T follicular helper cell (primary cell): Measurements from ENCODE around the gene IFTAP.
"Not testable (repeated sequence)": the region's sequence is repeated elsewhere in the genome, so short reads cannot be mapped to it uniquely, and the experiment has no call there.

Experiments used
- DNase-seq: peaks from one replicate; pipeline ENCODE4 v3.0.0-alpha.2; 2020; ENCODE audit warnings: low read depth

The IFTAP gene

DNA sequence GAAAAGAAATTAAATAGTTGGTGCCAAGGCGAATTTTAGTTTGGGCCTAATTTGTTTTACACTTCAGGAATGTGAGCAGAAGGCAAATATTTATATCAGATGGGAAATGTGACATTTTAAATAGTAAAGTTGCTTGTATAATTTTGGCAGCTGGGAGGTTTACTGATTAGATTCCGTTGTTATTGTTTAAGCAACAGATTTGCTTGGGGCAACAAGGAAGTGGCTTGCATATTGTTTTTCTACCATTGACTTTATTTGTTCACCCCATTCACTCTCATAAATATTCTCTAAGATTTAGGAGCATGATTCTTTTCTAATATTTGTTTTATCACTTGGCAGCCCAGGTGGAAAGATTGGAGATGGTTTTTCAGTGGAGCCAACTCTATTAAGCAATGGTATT lies 44.3 kb downstream of the IFTAP start:
- no peak for DNase-seq

DNA sequence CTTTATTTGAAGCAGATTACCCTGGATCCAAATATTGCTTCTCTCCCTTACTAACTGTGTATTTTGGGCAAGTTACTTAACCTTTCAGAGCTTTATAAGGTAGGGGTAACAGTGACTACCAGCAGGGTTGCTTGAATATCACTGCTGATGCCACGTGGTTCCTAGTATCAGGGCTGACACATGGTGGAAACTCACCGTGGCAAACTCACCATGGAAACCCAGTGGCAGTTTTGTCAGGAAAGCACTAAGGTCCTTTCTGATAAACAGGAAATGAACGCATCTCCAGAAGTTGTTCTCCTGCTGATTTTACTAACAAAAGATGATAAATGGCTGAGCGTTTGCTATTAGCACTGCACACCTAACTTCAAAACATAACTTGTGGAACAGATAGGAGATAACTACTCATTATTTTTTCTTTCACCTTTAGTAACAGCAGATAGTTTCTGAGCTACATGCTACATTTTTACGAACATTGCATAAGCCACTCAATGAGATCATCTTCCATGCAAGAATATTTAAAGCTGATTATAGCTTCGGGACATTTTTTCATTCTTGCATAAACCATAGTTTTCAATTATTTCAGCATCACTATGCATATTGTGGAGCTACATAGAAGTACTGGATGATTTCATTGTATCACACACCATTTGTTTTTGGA lies 63.4 kb downstream of the IFTAP start:
- no peak for DNase-seq

DNA sequence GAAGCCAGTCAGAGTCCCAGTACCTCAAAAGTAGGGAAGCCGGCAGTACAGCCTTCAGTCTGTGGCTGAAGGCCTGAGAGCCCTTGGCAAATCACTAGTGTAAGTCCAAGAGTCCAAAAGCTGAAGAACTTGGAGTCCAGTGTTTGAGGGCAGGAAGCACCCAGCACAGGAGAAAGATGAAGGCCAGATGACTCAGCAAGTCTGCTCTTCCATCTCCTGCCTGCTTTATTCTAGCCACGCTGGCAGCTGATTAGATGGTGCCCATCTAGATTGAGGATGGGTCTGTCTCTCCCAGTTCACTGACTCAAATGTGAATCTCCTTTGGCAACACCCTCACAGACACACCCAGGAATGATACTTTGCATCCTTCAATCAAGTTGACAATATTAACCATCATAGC lies 67.1 kb downstream of the IFTAP start:
- not testable (repeated sequence) for DNase-seq

DNA sequence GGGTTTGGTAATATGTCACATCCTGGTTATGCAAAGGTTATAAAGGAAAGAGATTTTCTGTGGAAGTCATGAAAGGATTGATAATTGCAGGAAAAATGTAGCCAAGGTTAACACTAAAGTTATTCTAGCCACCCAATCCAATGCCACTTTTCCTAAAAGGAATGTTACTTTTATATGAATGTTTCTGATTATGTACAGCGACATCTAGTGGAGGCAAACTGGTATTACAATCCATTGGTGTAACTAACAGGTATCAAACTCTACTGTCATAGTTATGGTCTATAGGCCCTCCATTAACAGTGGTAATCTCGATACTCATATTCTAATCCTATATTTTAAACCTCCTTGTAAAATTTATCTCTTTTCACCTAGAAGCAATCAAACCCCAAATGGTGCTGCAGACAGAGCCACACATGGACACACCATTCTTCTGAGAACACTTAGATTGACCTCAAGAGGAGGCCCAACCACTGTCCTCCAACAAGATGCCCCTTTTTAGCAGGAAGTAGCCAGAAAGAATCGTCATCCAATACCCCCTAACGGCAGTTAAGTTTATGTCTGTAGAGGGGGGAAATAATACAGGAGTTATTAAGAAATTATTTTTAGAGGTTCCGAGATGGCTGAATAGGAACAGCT lies 78.6 kb downstream of the IFTAP start:
- no peak for DNase-seq

DNA sequence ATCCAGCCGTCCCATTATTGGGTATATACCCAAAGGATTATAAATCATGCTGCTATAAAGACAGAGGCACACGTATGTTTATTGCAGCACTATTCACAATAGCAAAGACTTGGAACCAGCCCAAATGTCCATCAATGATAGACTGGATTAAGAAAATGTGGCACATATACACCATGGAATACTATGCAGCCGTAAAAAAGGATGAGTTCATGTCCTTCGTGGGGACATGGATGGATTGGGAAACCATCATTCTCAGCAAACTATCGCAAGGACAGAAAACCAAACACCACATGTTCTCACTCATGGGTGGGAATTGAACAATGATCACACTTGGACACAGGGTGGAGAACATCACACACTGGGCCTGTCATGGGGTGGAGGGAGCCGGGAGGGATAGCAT lies 85.2 kb downstream of the IFTAP start:
- not testable (repeated sequence) for DNase-seq

DNA sequence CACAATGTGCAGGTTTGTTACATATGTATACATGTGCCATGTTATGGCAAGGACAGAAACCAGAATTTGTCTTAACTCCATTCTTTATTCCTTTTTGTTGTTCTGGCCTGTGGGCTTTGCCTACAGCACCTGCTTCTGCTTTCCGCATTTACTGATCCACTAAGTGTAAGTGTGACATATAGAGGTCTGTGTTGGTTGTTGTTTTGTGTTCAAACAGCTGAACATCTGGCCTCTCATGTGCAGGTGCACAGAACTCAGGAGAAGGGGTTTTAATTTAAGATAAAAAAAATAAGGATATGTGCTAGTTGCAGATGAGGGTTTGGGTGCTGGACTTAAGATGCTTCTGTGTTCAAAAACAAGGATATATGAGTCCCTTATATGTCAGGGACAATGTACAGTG lies 89.5 kb downstream of the IFTAP start:
- no peak for DNase-seq

DNA sequence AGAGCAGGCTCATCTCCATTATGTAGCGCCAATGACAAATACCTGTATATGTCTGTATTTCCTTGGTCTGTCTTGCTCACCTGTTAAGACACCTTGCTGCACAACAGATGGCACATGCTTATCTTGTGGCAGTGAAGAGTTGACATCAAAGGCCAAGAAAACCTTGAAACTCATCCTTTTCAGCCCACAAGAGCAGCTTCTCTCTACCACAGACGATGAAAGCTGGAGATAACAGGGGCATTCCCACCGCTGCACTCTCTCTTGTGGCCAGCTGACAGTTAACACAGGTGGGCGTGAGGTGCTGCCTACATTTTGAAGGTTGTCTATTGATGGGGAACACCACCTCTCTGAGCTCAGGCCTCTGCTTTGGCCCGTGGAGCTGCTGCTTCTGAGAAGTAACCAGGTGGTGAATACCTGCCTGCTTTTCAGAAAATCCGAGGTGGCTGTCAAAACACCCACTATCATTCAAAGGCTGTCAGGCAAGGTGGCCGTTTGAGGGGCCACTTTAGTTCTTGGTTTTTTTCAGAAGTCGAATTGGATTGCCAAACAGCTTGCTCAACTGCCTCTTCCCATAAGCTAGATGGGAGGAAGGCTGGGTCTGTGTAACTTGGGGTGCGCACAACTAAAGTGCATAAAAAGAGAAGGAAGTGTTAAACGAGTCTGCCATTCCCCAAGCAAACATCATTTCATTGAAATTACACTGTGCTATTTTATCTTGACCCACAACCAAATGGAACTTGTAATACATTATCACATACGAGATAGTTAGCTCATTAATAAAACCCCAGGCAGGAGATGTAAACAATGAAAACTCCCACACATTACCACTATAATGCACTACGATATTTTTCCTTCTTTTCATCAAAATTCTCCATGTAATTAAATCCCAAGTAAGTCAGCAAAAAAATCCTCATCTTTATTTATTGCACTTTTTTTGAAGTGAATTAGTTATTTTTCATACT lies 90.8 kb downstream of the IFTAP start:
- DNase-seq: no peak

DNA sequence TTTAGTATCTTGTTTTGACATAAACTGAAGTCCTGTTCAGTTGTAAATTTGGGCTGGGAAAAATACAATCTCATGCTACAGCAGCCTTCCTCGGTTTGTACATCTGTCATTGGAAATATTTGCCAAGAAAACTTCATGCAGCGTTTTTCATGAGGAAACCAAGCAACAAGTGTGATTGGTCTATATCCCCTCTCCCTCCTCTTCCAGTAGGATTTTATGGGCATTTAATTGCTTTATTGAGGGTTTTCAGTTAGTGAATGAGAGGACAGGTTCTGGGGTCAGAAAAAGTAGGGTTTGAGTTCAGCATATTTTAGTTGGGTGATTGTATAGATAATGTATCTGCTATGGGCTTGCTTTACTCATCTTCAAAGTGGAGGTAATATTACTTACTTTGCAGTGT lies 93.8 kb downstream of the IFTAP start:
- no peak for DNase-seq

DNA sequence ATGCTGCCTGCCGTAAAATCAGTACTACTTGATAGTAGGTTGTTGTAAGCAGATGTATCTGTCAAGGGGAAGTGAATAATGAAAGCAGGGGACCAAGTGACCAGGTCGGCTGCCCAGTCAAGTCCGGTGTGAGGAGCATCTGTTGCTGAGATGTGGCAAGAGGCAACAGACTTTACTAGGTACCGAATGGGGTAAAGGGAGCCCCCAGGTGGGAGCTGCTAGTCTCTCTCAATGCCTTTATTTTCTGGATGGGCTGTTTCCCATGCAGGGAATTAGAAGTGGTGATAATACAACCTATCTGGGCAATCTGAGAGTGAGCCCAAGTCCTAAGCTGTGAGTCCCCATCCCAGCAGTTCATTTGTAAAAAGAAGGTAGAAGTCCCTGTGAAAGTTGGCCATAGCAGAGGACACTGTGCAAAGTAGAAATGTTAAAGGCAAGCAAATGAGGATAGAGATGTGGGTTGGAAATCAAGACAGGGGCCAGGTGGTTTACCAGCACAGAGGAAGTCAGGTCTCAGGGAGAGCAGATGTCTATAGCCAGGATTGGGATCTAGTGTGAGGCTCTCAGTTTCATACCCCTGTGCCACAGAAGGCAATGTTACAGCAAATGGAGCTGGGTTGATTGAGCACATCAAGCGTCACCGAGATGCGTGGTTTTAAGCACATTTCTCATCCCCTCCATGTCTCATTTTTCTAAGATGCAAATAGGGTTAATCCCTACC lies 94.4 kb downstream of the IFTAP start:
- DNase-seq: no peak

DNA sequence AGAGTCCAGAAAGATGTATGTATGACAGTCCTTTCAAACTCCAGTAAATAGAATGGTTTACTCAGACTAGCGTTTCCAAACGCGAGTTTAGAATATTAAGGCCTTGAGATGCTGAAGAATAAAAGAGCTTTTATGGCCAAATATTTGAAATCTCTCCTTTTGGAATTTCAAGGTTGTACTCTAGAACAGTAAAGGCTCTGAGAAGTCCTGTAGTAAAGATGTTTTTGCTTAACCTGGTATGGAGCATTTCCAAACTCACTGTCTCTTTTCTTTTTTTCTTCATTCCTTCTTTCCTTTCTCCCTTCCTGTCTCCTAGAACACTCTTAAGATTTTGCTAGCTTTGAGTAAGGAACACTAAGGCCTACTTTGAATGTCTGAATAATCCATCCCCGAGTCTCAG lies 95.1 kb downstream of the IFTAP start:
- no peak for DNase-seq

DNA sequence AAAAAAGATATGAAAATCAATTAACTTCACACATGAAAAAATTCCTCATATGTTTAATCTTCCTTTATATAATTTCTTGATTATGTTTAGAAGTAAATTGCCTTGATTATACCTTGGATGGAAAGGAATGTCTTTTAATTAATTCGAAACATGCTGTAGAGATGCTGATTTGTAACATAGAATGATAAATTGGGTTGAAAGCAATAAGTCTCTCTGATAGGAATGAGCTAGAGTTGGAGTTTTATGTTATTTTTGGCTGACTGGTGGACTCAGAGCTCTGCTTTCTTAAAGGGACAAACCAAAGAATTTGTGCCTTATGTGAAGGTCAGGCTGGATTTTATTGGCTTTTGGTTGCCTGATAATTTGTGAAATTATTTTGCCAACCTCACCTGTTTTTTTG lies 98.4 kb downstream of the IFTAP start:
- DNase-seq: no peak

DNA sequence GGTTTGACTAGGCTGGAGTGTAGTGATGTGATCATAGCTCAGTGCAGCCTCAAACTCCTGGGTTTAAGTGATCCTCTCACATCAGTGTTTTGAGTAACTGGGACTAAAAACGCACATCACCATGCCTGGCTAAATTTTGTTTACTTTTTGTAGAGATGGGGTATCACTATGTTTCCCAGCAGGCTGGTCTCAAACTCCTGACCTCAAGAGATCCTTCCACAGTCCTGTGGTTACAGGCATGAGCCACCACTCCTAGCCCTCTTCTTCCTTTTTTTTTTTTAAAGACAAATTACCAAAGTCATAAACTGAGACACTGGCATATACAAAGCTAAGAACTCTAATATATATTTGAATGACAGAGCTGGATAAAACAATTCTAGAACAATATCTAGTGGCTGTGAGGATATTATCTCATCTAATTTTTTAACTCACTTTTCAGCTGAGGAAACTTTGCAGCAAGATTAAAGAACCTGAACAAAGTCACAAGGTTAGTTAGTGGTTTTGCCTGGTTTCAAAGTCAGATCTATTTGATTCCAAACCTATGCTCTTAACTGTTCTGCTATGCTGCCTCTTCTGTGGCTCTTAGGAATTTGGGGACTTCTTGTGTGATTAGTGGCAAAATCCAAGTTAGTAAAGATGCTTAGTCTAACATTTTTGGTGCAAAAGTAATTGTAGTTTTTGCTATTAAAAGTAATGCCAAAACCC lies 99.0 kb downstream of the IFTAP start:
- no peak for DNase-seq

DNA sequence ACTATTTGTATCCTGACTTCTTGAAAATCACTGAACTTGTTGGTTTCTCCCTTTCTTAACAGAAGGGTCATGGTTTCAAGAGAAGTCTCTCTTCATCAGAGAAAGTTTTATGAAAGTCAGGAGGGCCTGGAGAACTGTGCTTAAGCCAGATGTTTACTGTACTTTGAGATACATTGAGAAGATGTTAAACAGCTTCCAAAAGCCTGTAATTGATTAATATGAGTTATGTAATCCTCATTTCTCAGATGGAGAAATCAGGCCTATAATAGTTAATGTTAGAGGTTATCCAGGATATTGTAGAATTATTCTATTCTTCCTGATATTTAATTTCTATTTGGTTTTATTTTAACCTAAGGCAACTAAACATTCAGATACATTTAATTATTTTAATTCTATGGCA lies 100.8 kb downstream of the IFTAP start:
- DNase-seq: no peak

DNA sequence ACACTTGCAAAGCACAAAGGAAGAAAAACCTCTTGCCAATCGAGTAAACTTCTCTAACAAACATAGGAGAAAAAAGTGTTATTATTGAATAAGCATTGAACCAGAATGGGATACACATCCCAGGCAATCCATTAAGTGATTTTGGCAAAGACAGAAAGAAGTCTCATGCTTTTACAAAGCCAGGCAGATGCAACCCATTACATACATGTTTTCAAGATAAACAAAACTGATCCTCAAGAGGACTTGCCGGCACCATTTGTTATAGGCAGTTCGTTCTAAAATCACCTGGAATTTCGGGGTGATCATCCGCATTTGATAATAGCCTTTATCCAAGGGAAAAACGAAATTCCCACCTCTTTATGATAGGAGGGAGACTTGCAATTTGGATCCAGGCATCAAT lies 101.3 kb downstream of the IFTAP start:
- no peak for DNase-seq

DNA sequence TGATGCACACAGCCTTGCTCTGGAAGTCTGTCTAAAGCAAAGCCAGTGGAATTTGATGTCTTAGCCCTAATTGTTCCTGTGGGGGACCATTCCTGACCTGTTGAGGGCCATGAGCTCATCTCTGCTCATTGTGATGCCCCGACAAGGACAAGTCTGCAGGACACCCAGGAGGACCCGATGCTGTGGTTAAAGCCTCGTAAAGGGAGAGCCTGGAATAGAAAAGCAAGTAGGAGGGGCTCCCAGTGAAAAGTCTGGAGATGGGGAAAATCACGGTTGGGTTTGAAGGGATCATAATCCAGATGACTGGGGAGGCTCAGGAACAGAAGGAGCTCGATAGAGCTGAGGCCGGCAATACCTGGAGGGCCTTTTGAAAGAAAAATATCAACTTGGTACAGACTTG lies 102.2 kb downstream of the IFTAP start:
- DNase-seq: no peak

DNA sequence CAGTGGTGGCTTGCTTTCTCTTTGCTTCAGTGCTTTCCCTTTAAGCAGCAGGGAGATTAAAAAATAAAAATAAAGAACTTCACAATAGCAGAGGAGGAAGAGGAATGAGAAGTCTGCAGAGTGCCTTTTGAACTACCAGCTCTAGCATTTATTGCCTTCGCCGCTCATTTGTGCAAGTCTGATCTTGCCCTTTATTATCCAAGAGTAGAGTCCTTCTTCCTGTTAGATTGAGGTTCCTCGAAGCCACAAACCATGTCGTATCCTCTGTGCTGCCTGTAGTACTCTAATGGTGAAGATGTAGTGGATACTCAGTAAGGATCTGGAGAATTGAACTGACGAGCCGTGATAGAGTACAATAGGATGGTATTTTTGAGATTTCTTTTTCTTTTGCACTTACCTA lies 105.0 kb downstream of the IFTAP start:
- DNase-seq: no peak

DNA sequence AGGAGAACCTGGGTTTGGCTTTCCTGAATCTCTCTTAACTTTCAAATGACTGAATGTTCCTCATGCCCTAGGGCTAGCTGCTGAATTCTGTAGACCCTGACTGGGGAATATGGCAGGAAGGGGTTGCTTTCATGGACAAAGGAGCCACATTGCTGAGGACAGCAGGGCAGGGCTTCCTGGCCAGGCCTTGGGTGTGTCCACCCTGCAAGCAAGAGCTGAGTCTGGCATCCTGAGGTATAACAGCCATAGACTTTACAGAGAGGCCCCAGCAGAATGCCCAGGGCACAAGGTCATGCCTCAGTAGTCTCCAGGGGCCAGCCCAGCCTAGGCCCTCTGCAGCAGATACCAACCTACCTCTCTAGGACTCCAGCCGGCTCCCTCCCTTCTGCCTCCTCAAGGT lies 105.9 kb downstream of the IFTAP start:
- DNase-seq: no peak

DNA sequence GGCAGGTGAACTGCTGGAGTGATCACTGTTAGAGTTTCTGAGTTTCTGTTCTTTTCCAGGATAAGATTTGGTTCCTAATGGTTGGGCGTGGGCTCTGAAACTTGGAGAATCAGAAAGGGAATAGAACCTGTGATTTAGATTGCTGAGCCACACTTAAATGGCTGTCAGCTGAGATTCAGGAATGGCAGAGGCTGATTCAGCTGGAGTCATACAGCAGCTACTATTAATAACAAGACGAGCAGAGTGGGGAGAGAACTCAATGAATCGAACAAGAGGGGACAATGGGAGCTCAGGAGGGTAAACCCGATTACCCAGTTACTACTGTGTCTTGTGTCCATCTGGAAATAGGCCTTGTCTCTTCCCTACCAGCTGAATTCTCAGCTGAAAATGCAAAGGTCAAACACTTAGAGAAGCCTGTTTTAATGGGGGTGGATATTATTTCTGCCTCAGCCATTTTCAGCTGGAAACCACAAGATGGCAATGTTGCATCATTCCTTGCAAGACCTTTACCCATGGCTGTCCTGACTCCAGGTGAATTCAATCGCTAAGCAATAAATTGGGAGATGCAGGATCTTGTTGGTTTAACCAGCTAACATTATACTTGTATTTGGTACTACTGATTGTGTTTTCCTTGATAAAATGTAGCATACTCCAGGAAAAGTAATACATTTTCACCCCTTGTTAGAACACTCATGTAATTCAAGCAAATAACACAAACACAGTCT lies 108.2 kb downstream of the IFTAP start:
- DNase-seq: no peak

DNA sequence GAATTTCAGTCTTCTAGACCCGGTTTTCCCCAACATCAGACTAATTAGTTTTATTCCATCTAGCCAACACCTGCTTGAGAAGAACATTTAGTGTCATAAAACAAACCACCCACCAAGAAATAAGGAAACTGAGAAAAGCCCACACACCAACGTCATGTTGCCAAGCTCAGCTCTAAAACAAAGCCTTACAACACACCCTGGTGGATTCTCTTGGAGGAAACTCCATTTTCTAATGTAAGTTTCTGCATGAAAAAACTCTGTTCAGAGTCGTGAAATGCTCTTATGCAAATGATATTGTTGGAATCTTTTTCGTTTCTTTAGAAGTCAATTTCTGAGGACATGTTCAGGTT lies 108.7 kb downstream of the IFTAP start:
- DNase-seq: no peak
